CD14-positive monocyte (primary cell): ENCODE results near the gene H2AZ1. TPM values are rescaled to one million over a fixed set of nuclear protein-coding genes. Genes with fewer than 3 reads are reported as not detected.

Source experiments
- DNase-seq, 3 donors: peaks; one replicate each; pipeline ENCODE4 v3.0.0-alpha.2; 2011 to 2022
- H2AFZ ChIP-seq: 2 replicates; pipeline ENCODE4 v1.6.0; 2012; ENCODE audit warnings: mild to moderate bottlenecking, low read depth, low read length, inconsistent platforms; ENCODE audit not compliant: insufficient read depth, poor library complexity, severe bottlenecking
- H3K27ac ChIP-seq, 2 donors: 1 replicate in 1 of 2; 2 replicates in 1 of 2; pipeline ENCODE4 v1.5.1; 2012 to 2013; ENCODE audit warnings: low read length in 2 of 2, control low read depth in 1 of 2, inconsistent platforms in 1 of 2, low read depth in 1 of 2, mild to moderate bottlenecking in 1 of 2
- H3K27me3 ChIP-seq, 2 donors: one replicate each; pipeline versions ENCODE4 v1.6.0 to v1.6.1; 2011 to 2013; ENCODE audit warnings: low read length in 2 of 2; ENCODE audit not compliant: control insufficient read depth in 2 of 2, insufficient read depth in 2 of 2
- H3K36me3 ChIP-seq, 2 donors: replicated peaks in 1 of 2; 1 replicate in 1 of 2; 2 replicates in 1 of 2; pipeline versions ENCODE4 v1.5.1 to v1.6.1; 2012 to 2013; ENCODE audit warnings: low read length in 2 of 2, control low read depth in 1 of 2, inconsistent platforms in 1 of 2, mild to moderate bottlenecking in 1 of 2; ENCODE audit not compliant: insufficient read depth in 2 of 2, control insufficient read depth in 1 of 2
- H3K4me1 ChIP-seq, 2 donors: 1 replicate in 1 of 2; 2 replicates in 1 of 2; pipeline versions ENCODE4 v1.5.1 to v1.6.1; 2012 to 2013; ENCODE audit warnings: low read length in 2 of 2, control low read depth in 1 of 2, inconsistent platforms in 1 of 2, mild to moderate bottlenecking in 1 of 2, moderate library complexity in 1 of 2; ENCODE audit not compliant: insufficient read depth in 2 of 2, control insufficient read depth in 1 of 2
- H3K4me2 ChIP-seq: replicated peaks from 2 replicates; pipeline ENCODE3; 2012; ENCODE audit warnings: low read length, moderate library complexity, mild to moderate bottlenecking; ENCODE audit not compliant: poor library complexity, severe bottlenecking; ENCODE audit errors: extremely low read depth
- H3K4me3 ChIP-seq, 3 experiments: fragments of 200-600 bp in 1 of 3; sonication (generic) in 1 of 3; replicated peaks in 1 of 3; 1 replicate in 2 of 3; 2 replicates in 1 of 3; pipeline ENCODE4 v1.5.1; 2011 to 2013; ENCODE audit warnings: low read length in 3 of 3, mild to moderate bottlenecking in 3 of 3, control low read depth in 2 of 3, low read depth in 2 of 3, inconsistent platforms in 1 of 3, moderate library complexity in 1 of 3
- H3K79me2 ChIP-seq: 2 replicates; pipeline ENCODE4 v1.6.0; 2012; ENCODE audit warnings: mild to moderate bottlenecking, control low read depth, inconsistent platforms, low read length, moderate library complexity; ENCODE audit not compliant: insufficient read depth
- H3K9ac ChIP-seq: 2 replicates; pipeline ENCODE4 v1.6.0; 2017; ENCODE audit warnings: low read length, mild to moderate bottlenecking; ENCODE audit not compliant: insufficient read depth, poor library complexity, severe bottlenecking
- H3K9me3 ChIP-seq, 2 donors: replicated peaks in 1 of 2; 1 replicate in 1 of 2; 2 replicates in 1 of 2; pipeline versions ENCODE4 v1.5.1 to v1.6.1; 2012 to 2013; ENCODE audit warnings: low read length in 2 of 2, control low read depth in 1 of 2; ENCODE audit not compliant: control insufficient read depth in 1 of 2, insufficient read depth in 1 of 2
- H4K20me1 ChIP-seq: 2 replicates; pipeline ENCODE4 v1.6.0; 2012; ENCODE audit warnings: mild to moderate bottlenecking, low read length, control low read depth, moderate library complexity; ENCODE audit not compliant: insufficient read depth
- H3K27ac Mint-ChIP-seq, 7 donors: one replicate each; pipeline ENCODE4 v1.8.0; 2020; ENCODE audit warnings: mild to moderate bottlenecking in 7 of 7, mixed read lengths in 7 of 7, moderate library complexity in 6 of 7, inconsistent platforms in 2 of 7
- H3K27me3 Mint-ChIP-seq, 3 donors: one replicate each; pipeline ENCODE4 v1.8.0; 2021 to 2022; ENCODE audit warnings: low read depth in 3 of 3, mild to moderate bottlenecking in 3 of 3, mixed read lengths in 3 of 3, moderate library complexity in 3 of 3, inconsistent platforms in 1 of 3
- H3K36me3 Mint-ChIP-seq, 2 donors: one replicate each; pipeline ENCODE4 v1.8.0; 2020; ENCODE audit warnings: mixed read lengths in 2 of 2, inconsistent platforms in 1 of 2, mild to moderate bottlenecking in 1 of 2
- H3K4me1 Mint-ChIP-seq: one replicate; pipeline ENCODE4 v1.8.0; 2020; ENCODE audit warnings: mild to moderate bottlenecking, mixed read lengths
- H3K4me3 Mint-ChIP-seq, 2 donors: one replicate each; pipeline ENCODE4 v1.8.0; 2020; ENCODE audit warnings: mild to moderate bottlenecking in 2 of 2, mixed read lengths in 2 of 2, moderate library complexity in 1 of 2
- H3K9me3 Mint-ChIP-seq, 7 donors: one replicate each; pipeline ENCODE4 v1.8.0; 2020 to 2022; ENCODE audit warnings: mixed read lengths in 7 of 7, mild to moderate bottlenecking in 6 of 7, moderate library complexity in 6 of 7, inconsistent platforms in 2 of 7
- WGBS: methylation state at CpG from one replicate; pipeline ENCODE4 v1.1.5; 2013; ENCODE audit warnings: missing lambda C conversion rate; ENCODE audit not compliant: insufficient coverage; 5-methylcytosine and 5-hydroxymethylcytosine counted together
- intact Hi-C, 2 donors: fragments of 100-400 bp; cut with micrococcal nuclease; formaldehyde crosslinking; loops; one replicate each; pipeline versions ENCODE4 v1.15.0 to v1.15.1; 2023
- polyA plus RNA-seq, 3 donors: library from polyadenylated mRNA; depleted of rRNA in 1 of 3; unstranded in 2 of 3; stranded (reverse) in 1 of 3; fragments of 300-500 nt in 2 of 3; fragments of >200 nt in 1 of 3; fragmentation: Illumina TruSeq in 2 of 3; gene quantifications; 1 replicate in 2 of 3; 2 replicates in 1 of 3; pipeline ENCODE4 v1.2.3, GENCODE V29; 2012 to 2021
- TF ChIP-seq, protein P1 (sequence below): fragments of 200-600 bp; IDR thresholded peaks from one replicate; pipeline ENCODE4 v1.8.0; 2022; ENCODE audit warnings: antibody characterized with exemption, mild to moderate bottlenecking

Gene H2AZ1
- polyA plus RNA-seq, 3 donors: 208 to 450 (median 416) TPM

DNA sequence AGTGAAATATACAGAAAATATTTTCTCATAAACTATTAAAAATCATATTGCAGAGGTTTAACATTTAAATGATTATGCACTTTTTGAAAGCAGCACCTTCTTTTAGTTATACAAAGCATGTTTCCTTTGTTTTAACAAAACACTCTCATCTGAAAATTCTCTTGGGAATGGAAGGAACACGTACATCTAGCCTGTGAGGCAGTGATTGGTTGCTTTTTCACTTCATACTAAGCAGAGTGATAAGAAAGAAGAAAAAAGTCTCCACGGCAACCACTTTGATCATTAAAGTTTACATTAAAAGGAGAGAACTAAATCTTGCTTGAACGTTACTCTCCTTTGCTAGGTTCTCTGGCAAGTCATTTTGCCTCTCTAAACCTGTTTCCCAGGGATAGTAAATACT is 41.7 kb upstream of the H2AZ1 start:
- no peak overlapping the region for H3K4me3 Mint-ChIP-seq
- peaks cover 0 to 3% (median 0%) of the 10 kb centered on the region in 7 donors for H3K9me3 Mint-ChIP-seq

DNA sequence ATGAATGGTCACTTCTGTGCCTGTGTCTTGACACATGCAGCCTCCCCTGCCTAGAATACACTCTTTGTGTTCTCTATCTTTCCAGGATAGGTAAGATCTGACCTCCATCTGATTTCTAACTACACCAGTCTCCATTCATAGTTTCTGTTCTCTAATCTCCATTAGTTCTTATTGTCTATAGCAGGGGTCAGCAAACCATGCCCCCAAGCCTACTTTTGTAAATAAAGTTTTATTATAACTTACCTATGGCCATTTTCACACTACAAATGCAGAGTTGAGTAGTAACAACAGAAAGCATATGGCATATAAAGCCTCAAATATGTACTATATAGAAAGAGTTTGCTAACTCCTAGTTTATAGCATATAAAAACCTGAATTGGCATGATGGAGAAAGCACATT is 37.6 kb upstream of the H2AZ1 start:
- no peak overlapping the region for H3K27ac Mint-ChIP-seq
- no peaks in the 10 kb centered on the region for H3K36me3 Mint-ChIP-seq
- Histone ChIP-seq H3K27me3 (no peaks in the 10 kb centered on the region), H2AFZ (no peak overlapping the region), H3K4me1 (no peaks in the 10 kb centered on the region), H3K27ac (no peak overlapping the region), H3K9me3 (no peaks in the 10 kb centered on the region), H4K20me1 (no peaks in the 10 kb centered on the region), H3K4me3 (no peak overlapping the region), H3K4me2 (no peak overlapping the region), H3K36me3 (no peaks in the 10 kb centered on the region), H3K79me2 (no peaks in the 10 kb centered on the region), H3K9ac (no peak overlapping the region)
- H3K4me3 Mint-ChIP-seq: no peak overlapping the region
- TF ChIP-seq, protein P1, sequence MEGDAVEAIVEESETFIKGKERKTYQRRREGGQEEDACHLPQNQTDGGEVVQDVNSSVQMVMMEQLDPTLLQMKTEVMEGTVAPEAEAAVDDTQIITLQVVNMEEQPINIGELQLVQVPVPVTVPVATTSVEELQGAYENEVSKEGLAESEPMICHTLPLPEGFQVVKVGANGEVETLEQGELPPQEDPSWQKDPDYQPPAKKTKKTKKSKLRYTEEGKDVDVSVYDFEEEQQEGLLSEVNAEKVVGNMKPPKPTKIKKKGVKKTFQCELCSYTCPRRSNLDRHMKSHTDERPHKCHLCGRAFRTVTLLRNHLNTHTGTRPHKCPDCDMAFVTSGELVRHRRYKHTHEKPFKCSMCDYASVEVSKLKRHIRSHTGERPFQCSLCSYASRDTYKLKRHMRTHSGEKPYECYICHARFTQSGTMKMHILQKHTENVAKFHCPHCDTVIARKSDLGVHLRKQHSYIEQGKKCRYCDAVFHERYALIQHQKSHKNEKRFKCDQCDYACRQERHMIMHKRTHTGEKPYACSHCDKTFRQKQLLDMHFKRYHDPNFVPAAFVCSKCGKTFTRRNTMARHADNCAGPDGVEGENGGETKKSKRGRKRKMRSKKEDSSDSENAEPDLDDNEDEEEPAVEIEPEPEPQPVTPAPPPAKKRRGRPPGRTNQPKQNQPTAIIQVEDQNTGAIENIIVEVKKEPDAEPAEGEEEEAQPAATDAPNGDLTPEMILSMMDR: no peak
- peaks cover 2 to 5% (median 2%) of the 10 kb centered on the region in 3 donors for H3K27me3 Mint-ChIP-seq
- no peaks in the 10 kb centered on the region for H3K4me1 Mint-ChIP-seq
- DNase-seq: no peak
- intact Hi-C loops: no loop called here
- H3K9me3 Mint-ChIP-seq: peaks cover 0 to 3% (median 0%) of the 10 kb centered on the region in 7 donors

More for the DNA sequence above, 41.7 kb upstream of the H2AZ1 start:
- no CpG with 5 or more reads among the region's 3 CpGs for WGBS
- no peaks in the 10 kb centered on the region for H3K27me3 ChIP-seq
- no peaks in the 10 kb centered on the region for H3K36me3 ChIP-seq
- intact Hi-C loops: no loop called here
- no peak overlapping the region for H3K27ac ChIP-seq
- H2AFZ ChIP-seq: no peak overlapping the region
- no peak overlapping the region for H3K9ac ChIP-seq
- H3K4me1 ChIP-seq: no peaks in the 10 kb centered on the region
- TF ChIP-seq, protein P1: no peak
- no peak for DNase-seq
- no peaks in the 10 kb centered on the region for H3K79me2 ChIP-seq
- no peaks in the 10 kb centered on the region for H3K9me3 ChIP-seq
- H3K4me1 Mint-ChIP-seq: no peaks in the 10 kb centered on the region
- no peaks in the 10 kb centered on the region for H3K36me3 Mint-ChIP-seq
- no peaks in the 10 kb centered on the region for H4K20me1 ChIP-seq
- H3K27me3 Mint-ChIP-seq: peaks cover under 1 to 4% (median 3%) of the 10 kb centered on the region in 3 donors
- H3K4me3 ChIP-seq: no peak overlapping the region
- no peak overlapping the region for H3K27ac Mint-ChIP-seq
- H3K4me2 ChIP-seq: no peak overlapping the region
